Right kidney (tissue), 1 donor: ENCODE results near the gene TRAF6.
"Not testable (repeated sequence)": the region's sequence is repeated elsewhere in the genome, so short reads cannot be mapped to it uniquely, and the experiment has no call there.

Source experiments
- DNase-seq: peaks from one replicate; pipeline ENCODE4 v3.0.0-alpha.2; 2016

Gene TRAF6

DNA sequence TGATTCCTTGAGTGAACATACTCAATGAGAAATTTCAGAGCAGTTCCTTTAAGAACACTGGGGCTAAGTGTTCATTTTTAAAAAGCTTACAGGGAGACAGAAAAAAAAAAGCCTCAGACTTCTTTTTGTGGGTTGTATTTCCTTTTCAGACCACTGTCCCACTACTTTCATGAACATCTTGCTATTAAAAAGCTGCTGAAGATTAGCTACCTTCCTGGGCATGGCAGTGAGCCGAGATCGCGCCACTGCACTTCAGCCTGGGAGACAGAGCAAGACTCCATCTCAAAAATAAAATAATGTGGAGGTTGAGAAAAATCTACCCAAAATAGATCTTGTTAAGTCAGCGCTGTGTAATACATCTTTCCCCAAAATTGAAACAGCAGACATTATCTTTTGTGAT lies 10.8 kb downstream of the TRAF6 start:
- no peak for DNase-seq

DNA sequence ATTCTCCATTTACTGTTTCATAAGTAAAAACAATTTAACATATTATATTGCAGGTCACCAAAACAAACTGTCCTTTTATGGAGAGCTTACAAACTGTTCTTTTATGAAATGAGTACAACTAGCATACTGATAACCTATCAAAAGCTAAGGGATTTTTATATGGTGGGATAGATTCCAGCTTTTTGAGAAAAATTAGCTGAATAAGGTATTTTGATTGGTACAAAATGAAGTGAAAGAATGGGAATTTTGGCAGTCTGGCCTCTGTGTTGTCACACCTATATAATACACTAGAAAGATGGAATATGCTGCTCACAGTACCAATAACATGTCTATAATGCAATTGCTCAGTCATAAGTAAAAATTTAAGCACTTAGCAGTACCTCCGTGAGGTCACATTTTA lies 11.4 kb downstream of the TRAF6 start:
- DNase-seq, result no peak

DNA sequence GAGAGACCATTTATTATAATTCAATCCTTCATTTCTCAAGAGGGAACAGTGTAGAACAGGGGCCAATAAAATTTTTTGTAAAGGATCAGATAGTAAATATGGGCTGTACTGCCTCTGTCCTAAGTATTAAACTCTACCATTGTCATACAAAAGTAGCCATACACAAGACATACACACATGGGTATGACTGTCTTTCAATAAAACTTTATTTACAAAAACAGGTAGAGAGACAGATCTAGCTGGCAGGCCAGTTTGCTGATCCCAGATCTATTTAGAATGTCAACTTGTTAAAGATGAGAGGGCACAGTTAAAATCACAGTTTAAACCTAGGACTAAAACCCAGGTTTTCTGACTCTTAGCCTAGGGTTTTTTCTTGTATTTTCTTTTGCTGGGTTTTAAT lies 16.7 kb downstream of the TRAF6 start:
- DNase-seq, result no peak

GRCh38 chr11:36492724-36493304 lies 17.3 kb downstream of the TRAF6 start:
- DNase-seq, result no peak

DNA sequence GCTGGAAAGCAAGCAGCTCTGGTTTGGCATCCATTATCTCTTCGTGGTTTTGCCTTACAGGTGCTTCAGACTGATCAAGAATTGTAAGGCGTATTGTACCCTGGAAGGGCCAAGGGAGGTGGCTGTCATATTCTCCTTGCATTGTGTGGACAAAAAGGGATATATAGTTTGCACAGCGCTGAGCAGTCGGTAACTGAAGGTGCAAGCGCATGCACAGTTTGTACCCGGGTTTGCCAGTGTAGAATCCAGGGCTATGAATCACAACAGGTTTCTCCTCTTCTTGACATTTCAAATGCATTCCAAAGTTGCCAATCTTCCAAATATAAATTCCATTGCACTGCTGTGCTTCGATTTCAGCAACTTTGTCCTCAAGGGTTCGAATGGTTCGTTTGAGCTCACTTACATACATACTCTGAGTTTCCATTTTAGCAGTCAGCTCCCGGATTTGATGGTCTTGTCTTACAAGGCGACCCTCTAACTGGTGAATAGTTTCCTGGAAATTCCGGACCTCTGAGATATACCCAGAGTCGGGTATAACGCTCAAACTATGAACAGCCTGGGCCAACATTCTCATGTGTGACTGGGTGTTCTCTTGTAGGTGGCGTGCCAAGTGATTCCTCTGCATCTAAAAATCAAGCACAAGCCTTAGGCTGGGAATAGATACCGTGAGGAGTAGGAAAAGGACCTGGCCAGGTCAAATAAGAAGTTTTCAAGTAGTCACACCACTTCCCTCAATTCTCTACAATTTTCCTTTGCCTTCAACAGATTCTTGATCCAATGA lies 19.9 kb downstream of the TRAF6 start:
- DNase-seq, result no peak

GRCh38 chr11:36488096-36488495 lies 22.0 kb downstream of the TRAF6 start:
- no peak for DNase-seq

GRCh38 chr11:36487619-36488018 lies 22.5 kb downstream of the TRAF6 start:
- DNase-seq, result no peak

GRCh38 chr11:36485298-36486002 lies 24.6 kb downstream of the TRAF6 start:
- no peak for DNase-seq

GRCh38 chr11:36483042-36483441 lies 27.0 kb downstream of the TRAF6 start:
- DNase-seq, result not testable (repeated sequence)

DNA sequence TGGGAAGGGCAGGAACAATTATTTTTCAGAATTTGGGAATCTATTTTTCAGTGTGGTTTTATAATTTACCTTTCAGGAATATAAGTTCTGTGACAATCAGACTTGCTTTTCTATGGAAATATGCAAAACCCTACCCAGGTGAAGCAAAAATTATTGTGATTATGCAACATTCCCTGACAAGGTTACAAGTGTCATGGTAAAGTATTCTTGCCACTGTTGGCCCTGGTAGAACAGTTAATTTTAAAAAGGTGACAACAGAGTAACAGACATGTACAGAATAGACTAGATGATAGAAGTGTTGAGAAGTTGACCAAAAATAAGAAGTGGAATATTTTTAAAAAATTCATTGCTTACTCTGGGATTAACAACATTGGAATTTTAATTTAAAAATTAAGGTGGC lies 29.2 kb downstream of the TRAF6 start:
- no peak for DNase-seq

- peak; percentile 23 for DNase-seq
Observed at GRCh38 chr11:36478700-36479329, 31.3 kb downstream of the TRAF6 start.

DNA sequence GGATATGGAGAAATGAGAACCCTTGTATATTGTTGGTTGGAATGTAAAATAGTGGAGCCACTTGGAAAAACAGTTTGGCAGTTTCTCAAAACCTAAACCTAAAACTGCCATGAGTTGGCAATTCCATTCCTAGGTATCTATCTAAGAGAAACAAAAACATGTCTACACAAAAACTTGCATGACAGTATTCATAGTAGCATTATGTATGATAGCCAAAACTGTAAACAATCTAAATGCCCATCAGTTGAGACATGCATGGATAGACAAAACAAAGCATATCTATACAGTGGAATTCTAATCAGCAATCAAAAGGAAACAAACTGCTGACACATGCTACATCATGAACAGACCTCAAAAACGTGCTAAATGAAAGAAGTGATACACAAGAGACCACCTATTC lies 34.9 kb downstream of the TRAF6 start:
- DNase-seq, result no peak

DNA sequence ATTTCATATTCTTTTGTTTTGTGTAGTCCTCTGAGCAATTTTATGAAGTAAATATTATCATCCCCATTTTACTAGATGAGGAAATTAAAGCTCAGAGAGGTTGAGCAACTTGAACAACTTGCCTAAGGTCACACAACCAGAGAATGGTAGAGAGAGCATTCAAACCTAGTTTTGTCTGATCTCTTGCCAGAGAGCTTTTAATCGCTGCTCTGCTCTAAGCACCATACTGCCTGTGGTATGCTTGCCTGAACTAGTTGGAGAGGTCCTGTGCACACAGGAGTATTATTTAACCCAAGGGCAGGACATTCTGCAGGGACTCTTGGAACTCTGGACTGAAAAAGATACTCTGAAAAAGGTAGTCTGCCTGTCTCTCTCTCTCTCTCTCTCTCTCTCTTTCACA lies 38.5 kb downstream of the TRAF6 start:
- no peak for DNase-seq

DNA sequence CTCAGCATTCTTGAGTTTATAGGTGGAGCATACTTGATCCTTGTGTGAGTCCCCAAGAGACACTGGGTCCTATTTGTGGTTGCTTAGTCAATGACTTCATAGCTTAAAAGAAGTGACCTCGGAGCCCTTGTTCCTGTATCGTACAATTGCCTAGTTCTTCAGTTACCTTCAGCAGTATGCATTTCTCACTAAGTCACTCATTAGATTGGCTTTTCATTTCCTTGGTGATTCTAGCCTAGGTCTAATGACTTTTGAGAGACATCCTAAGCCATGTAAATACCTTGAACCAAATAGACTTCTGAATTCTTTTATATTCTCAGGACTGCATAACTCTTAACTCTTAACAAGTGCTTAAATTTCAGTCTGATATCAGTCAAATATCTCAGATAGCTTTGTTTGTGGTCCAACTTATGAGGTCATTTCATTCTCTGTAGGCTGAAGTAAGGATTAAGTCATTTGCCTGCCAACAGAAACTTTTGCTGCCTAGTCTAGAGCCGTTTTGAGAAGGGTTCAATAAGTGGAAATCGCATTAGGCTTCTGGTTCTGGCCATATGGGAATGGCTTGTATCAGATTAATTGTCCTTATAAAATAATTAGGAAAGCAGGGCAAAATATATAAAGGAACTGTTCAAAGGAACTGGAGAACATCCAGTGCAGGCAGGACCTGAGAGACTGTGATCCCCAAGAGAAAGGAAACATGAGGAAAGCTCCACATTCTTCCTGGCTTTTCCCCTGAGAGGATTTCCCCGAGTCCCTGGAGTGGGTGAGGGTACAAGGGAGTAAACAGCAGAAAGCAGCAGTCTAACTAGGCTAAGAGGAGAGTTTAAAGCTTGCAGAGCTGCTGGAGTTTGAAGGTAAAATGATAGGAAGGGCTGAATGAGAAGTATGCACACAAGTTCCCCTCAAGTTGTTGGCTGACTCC lies 39.9 kb downstream of the TRAF6 start:
- DNase-seq, result no peak

DNA sequence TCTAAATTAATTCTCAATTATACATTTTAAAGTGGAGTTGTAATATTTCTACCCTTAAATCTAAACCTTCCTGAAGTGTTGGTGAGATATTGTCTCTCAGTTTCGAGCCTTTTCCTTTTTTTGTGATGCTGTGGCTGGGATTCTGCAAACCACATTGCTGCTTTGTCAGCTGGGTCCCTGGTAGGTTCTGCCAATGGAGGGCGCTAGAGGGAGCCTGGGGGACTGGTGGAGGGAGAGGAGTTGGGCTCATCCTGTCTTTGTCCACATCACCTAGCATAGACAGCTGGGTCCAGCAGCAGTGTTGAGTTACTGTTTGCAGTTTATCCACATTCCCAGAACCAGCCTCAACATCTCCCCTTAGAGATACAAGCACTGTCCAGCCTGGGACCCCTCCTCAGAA lies 41.0 kb downstream of the TRAF6 start:
- no peak for DNase-seq

DNA sequence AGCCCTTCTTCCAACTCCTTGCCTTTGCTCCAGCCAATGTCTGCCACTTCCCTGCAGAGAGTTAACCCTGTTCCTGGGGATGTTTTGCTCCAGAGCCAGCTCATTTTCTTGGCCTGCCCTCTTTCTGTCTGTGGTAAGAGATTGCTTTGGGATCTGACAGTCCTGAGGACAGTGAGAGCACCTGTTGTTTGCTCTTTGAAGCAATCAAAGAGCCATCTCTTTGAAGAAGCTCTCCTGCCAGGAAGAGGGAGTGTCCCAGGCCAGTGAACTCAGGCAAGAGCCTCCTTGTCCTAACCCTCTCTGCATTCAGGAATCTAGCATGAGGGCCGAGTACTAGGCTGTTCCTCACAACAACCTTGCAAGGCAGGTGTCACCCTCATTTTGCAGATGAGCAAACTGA lies 42.2 kb downstream of the TRAF6 start:
- DNase-seq, result no peak

DNA sequence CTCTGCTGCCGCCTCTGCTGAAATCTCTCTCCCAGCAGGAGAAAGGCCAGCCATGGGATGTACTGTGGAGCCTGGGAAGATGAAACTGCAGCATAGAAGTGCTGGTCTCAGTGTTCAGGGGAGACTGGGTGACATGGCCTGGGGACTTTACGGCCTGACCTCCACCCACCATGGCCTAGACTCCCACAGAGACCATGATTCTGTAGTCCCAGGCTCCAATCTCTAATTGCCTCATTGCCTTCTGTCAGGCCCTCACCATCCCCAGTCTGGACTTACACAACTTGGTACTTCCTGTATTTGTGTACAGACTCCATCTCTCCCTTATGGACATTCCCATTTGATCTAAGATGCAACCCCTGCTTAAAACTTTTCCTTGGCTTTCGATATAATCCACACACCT lies 43.1 kb downstream of the TRAF6 start:
- DNase-seq, result no peak

- DNase-seq, result no peak
Observed at GRCh38 chr11:36465449-36466163, 44.5 kb downstream of the TRAF6 start.

GRCh38 chr11:36464720-36465119 lies 45.4 kb downstream of the TRAF6 start:
- no peak for DNase-seq

DNA sequence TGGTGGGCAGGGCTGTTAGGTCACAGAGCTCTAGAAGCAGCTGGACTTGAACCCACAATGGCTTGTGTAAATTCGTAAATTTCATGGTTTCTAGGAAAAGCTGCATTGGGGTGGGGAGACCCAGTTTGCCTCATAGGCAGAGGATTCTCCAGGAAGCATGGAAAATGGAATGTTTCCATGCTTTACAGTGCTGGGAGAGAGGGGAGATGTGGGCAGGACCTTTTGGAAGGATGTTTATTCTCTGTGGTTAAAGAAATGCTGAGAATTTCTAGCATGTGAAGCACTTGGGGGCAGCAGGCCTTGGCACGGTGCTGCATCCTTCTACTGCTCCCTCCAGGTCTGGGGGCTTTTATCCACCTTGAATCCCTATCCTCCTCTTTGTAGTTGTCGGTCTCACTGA lies 46.3 kb downstream of the TRAF6 start:
- DNase-seq, result no peak

- DNase-seq, result no peak
Observed at GRCh38 chr11:36462321-36462720, 47.8 kb downstream of the TRAF6 start.
